A172 (cell line): ENCODE data around the gene ENAM. TPM values are rescaled to one million over a fixed set of nuclear protein-coding genes. Genes with fewer than 3 reads are reported as not detected.
"Not testable (repeated sequence)": the region's sequence is repeated elsewhere in the genome, so short reads cannot be mapped to it uniquely, and the experiment has no call there.

ENCODE experiments used
- DNase-seq: peaks from one replicate; pipeline ENCODE4 v3.0.0-alpha.2; 2015; ENCODE audit warnings: low spot score
- total RNA-seq: library from RNA; depleted of rRNA; stranded (reverse); fragments of >200 nt; shearing (Covaris generic); gene quantifications from 2 replicates; pipeline ENCODE4 v1.2.3, GENCODE V29; 2014; rRNA removed

ENAM gene
- total RNA-seq, 1 experiment from 2014 or later: not detected

DNA sequence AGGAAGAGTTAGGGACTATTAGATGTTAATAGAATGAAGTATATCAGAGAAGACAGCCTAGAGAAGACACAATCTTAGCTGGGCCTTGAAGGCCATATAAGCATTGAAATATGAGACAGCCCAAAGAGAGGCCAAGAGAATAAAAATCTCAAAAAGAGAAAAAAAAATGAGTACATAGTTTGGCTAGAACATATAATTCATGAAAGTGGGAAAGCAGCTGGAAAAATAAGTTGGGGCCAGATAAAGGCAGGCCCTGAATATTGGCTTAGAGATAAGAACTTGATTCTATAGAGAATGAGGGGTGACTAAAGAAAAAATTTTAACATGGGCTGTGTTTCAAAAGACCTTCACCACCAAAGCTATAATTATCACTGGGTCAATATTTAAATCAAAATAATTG lies 52.4 kb downstream of the ENAM start:
- no peak for DNase-seq

GRCh38 chr4:70681704-70682103 lies 53.2 kb downstream of the ENAM start:
- DNase-seq: no peak

GRCh38 chr4:70682142-70682541 lies 53.6 kb downstream of the ENAM start:
- not testable (repeated sequence) for DNase-seq

GRCh38 chr4:70687392-70687791 lies 58.8 kb downstream of the ENAM start:
- no peak for DNase-seq

DNA sequence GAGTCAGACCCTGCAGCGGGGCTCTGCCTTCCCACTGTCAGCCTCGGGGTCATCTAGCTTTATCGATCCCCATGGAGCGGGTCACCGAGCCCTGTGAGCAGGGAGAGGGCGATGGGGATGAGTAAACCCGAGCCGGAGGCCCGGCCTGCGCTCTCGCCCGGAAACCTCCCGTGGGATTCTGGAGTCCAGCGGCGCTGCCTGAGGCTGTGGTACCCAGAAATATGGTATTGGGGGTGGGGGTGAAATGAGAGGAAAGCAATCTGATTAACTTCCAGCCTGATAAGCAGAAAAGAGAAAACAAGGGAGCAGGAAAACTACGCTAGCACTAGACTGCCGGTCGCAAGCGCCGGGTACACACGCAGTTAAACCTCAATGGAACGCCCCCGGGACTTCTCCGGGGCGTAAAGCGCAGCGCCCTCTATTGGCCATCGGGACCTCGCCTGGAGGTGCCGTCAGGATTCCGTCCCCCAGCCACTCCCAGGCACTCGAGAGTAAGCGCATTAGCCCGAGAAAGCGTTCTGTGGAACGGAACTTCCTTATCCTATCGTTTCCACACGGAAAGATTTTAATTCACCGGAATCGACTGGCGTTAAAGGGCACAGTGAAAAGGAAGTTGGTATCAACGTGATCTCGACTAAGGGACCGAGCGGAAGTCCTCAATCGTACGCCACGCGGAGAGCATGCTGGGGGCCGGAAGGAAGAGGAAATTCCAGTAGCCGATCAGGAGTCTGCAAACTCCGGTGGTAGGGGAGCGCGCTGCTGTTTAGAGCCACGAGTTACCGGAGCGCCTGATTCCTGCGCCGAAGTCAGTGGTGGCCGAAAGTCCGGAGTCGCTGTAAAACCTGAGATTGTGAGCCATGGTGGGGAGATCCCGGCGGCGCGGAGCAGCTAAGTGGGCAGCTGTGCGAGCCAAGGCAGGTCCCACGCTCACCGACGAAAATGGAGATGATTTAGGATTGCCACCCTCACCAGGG lies 59.6 kb downstream of the ENAM start, which contains the start of gene UTP3:
Gene UTP3 (plus strand): TSS at position 712 of the 974 bp plus-strand sequence. CDS start 146 bp downstream, at position 858.
- DNase-seq: peak; percentile 95

DNA sequence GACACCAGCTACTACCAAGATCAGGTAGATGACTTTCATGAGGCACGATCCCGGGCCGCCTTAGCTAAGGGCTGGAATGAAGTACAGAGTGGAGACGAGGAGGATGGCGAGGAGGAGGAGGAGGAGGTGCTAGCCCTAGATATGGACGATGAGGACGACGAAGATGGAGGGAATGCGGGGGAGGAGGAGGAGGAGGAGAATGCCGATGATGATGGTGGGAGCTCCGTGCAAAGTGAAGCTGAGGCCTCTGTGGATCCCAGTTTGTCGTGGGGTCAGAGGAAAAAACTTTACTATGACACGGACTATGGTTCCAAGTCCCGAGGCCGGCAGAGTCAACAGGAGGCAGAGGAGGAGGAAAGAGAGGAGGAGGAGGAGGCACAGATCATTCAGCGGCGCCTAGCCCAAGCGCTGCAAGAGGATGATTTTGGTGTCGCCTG lies 60.3 kb downstream of the ENAM start:
- peak; percentile 3 for DNase-seq

DNA sequence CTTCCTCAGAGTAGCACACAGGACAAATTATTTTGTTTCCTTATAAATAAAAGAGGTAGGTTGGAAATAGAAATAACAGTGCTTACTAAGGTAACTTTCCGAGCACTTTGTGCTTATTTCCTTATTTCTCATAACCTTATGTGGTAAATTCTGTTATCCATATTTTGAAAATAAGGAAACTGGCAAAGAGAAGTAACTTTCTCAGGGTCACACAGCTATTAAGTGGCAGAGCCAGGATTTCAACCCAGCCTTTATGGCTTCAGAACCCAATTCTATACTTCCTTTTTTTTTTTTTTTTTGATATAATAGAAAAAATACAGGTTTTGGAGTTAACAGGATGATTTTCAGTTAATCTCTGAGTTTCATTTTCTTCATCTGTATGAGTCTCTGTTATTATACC lies 63.1 kb downstream of the ENAM start:
- DNase-seq: no peak

DNA sequence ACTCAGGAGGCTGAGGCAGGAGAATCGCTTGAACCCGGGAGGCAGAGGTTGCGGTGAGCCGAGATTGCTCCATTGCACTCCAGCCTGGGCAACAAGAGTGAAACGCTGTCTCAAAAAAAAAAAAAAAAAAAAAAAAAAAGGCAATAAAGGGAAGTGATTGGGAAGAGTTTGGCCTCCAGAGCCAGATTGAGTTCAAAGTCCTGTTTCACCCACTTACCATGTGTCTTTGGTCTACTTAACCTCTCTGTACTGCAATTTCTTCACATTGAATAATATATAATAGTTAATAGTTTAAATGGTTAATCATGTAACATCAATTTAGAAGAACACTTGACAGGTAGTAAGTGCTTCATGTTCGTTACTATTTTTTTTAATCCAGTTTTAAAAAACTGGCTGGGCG lies 66.1 kb downstream of the ENAM start:
- not testable (repeated sequence) for DNase-seq

Other genes with a start within 250 kb of the ENAM start
- not detected in 2 replicates for gene SMR3B, start 245.6 kb upstream of the ENAM start, total RNA-seq
- not detected in 2 replicates for gene OPRPN, start 230.8 kb upstream of the ENAM start, total RNA-seq
- gene MUC7, start 156.5 kb upstream of the ENAM start, total RNA-seq: not detected in 2 replicates
- gene AMTN, start 110.2 kb upstream of the ENAM start, total RNA-seq: 17.4 and 29.6 TPM in 2 replicates
- 0.17 TPM in 1 of 2 replicates, not detected in the other for gene AMBN, start 36.5 kb upstream of the ENAM start, total RNA-seq
- not detected in 2 replicates for gene JCHAIN, start 37.8 kb downstream of the ENAM start, total RNA-seq
- gene UTP3, start 59.8 kb downstream of the ENAM start, total RNA-seq: 15.6 and 16.4 TPM in 2 replicates
- gene RUFY3, start 93.2 kb downstream of the ENAM start, total RNA-seq: 28.1 and 28.5 TPM in 2 replicates
- 75.8 and 83.9 TPM in 2 replicates for gene GRSF1, start 211.1 kb downstream of the ENAM start, total RNA-seq